H9 (cell line): ENCODE measurements around the gene TNRC18. TPM values are rescaled to one million over a fixed set of nuclear protein-coding genes. Genes with fewer than 3 reads are reported as not detected.

Experiments
- DNase-seq: peaks from one replicate; pipeline ENCODE4 v3.0.0-alpha.2; 2017
- H2AFZ ChIP-seq: one replicate; pipeline ENCODE4 v1.6.1; 2013; ENCODE audit warnings: mild to moderate bottlenecking, low read length, control low read depth, moderate library complexity
- H2AK5ac ChIP-seq: 2 replicates; pipeline ENCODE4 v1.6.1; 2013; ENCODE audit warnings: low read length, control low read depth, mixed read lengths; ENCODE audit not compliant: insufficient read length
- H2BK120ac ChIP-seq: one replicate; pipeline ENCODE4 v1.6.1; 2013; ENCODE audit warnings: low read depth, mild to moderate bottlenecking, low read length, control low read depth, inconsistent platforms; ENCODE audit not compliant: poor library complexity, severe bottlenecking
- H2BK12ac ChIP-seq: 2 replicates; pipeline ENCODE4 v1.6.1; 2013; ENCODE audit warnings: low read length, control low read depth, mixed read lengths, low read depth; ENCODE audit not compliant: insufficient read length
- H2BK15ac ChIP-seq: 2 replicates; pipeline ENCODE4 v1.6.1; 2013; ENCODE audit warnings: low read depth, low read length, control low read depth
- H2BK20ac ChIP-seq: one replicate; pipeline ENCODE4 v1.6.1; 2013; ENCODE audit warnings: low read depth, mild to moderate bottlenecking, low read length, control low read depth, inconsistent platforms; ENCODE audit not compliant: poor library complexity, severe bottlenecking
- H2BK5ac ChIP-seq: 2 replicates; pipeline ENCODE4 v1.6.1; 2013; ENCODE audit warnings: low read length, control low read depth, mixed read lengths; ENCODE audit not compliant: insufficient read length
- H3K14ac ChIP-seq: 2 replicates; pipeline ENCODE4 v1.6.1; 2013; ENCODE audit warnings: low read length, control low read depth; ENCODE audit not compliant: insufficient read depth
- H3K18ac ChIP-seq: 2 replicates; pipeline ENCODE4 v1.6.1; 2013; ENCODE audit warnings: low read depth, mild to moderate bottlenecking, mixed read lengths, low read length, control low read depth; ENCODE audit not compliant: insufficient read length
- H3K23ac ChIP-seq: 2 replicates; pipeline ENCODE4 v1.6.1; 2013; ENCODE audit warnings: low read length, control low read depth, mixed read lengths, low read depth; ENCODE audit not compliant: insufficient read length
- H3K23me2 ChIP-seq: 2 replicates; pipeline ENCODE4 v1.6.1; 2013; ENCODE audit warnings: low read depth, mild to moderate bottlenecking, mixed read lengths, low read length, control low read depth; ENCODE audit not compliant: insufficient read length, poor library complexity, severe bottlenecking
- H3K27ac ChIP-seq: 2 replicates; pipeline ENCODE4 v1.5.1; 2013; ENCODE audit warnings: low read length, control low read depth, mixed read lengths, low read depth; ENCODE audit not compliant: insufficient read length
- H3K27me3 ChIP-seq: 2 replicates; pipeline ENCODE4 v1.6.1; 2013; ENCODE audit warnings: low read length, control low read depth, inconsistent platforms; ENCODE audit not compliant: insufficient read depth
- H3K4ac ChIP-seq: 2 replicates; pipeline ENCODE4 v1.6.1; 2013; ENCODE audit warnings: low read depth, mild to moderate bottlenecking, control low read depth, inconsistent platforms, low read length, moderate library complexity
- H3K4me1 ChIP-seq: 2 replicates; pipeline ENCODE4 v1.6.1; 2013; ENCODE audit warnings: low read length, control low read depth, inconsistent platforms; ENCODE audit not compliant: insufficient read depth
- H3K4me2 ChIP-seq: 2 replicates; pipeline ENCODE4 v1.6.1; 2013; ENCODE audit warnings: low read length, control low read depth, mixed read lengths; ENCODE audit not compliant: insufficient read length, insufficient read depth
- H3K56ac ChIP-seq: 2 replicates; pipeline ENCODE4 v1.6.1; 2013; ENCODE audit warnings: low read depth, mild to moderate bottlenecking, mixed read lengths, low read length, control low read depth; ENCODE audit not compliant: insufficient read length
- H3K79me1 ChIP-seq: 2 replicates; pipeline ENCODE4 v1.6.1; 2013; ENCODE audit warnings: low read depth, mild to moderate bottlenecking, moderate library complexity, low read length, control low read depth, inconsistent platforms; ENCODE audit not compliant: insufficient read depth, poor library complexity, severe bottlenecking
- H3K79me2 ChIP-seq: 2 replicates; pipeline ENCODE4 v1.6.1; 2013; ENCODE audit warnings: low read length, control low read depth, inconsistent platforms; ENCODE audit not compliant: insufficient read depth
- H3K9ac ChIP-seq: 2 replicates; pipeline ENCODE4 v1.6.1; 2013; ENCODE audit warnings: low read length, control low read depth, mixed read lengths; ENCODE audit not compliant: insufficient read length; ENCODE audit errors: extremely low read depth
- H3K9me3 ChIP-seq: one replicate; pipeline ENCODE4 v1.6.1; 2013; ENCODE audit warnings: low read depth, low read length, inconsistent platforms; ENCODE audit not compliant: control insufficient read depth
- H3T11ph ChIP-seq: one replicate; pipeline ENCODE4 v1.6.1; 2013; ENCODE audit warnings: mild to moderate bottlenecking, low read length, control low read depth, inconsistent platforms
- H4K20me1 ChIP-seq: one replicate; pipeline ENCODE4 v1.6.1; 2013; ENCODE audit not compliant: control insufficient read depth, insufficient read length, insufficient read depth
- H4K5ac ChIP-seq: 2 replicates; pipeline ENCODE4 v1.6.1; 2013; ENCODE audit warnings: low read depth, mild to moderate bottlenecking, mixed read lengths, low read length, control low read depth; ENCODE audit not compliant: insufficient read length
- H4K8ac ChIP-seq: replicated peaks from 2 replicates; pipeline ENCODE4 v1.6.1; 2013; ENCODE audit warnings: low read length, control low read depth, mixed read lengths, low read depth; ENCODE audit not compliant: insufficient read length
- H4K91ac ChIP-seq: 2 replicates; pipeline ENCODE4 v1.6.1; 2013; ENCODE audit warnings: low read depth, mild to moderate bottlenecking, moderate library complexity, mixed read lengths, low read length, control low read depth; ENCODE audit not compliant: insufficient read length
- H3K27ac Mint-ChIP-seq, 3 experiments: 2 replicates in 2 of 3; 3 replicates in 1 of 3; pipeline ENCODE4 v1.8.0; 2020 to 2021; ENCODE audit warnings: mixed read lengths in 3 of 3, mild to moderate bottlenecking in 1 of 3, moderate library complexity in 1 of 3
- H3K27me3 Mint-ChIP-seq: 2 replicates; pipeline ENCODE4 v1.8.0; 2021; ENCODE audit warnings: low read depth, mild to moderate bottlenecking, moderate library complexity, mixed read lengths
- H3K36me3 Mint-ChIP-seq, 3 experiments: 2 replicates in 2 of 3; 3 replicates in 1 of 3; pipeline ENCODE4 v1.8.0; 2020 to 2021; ENCODE audit warnings: low read depth in 3 of 3, mixed read lengths in 3 of 3; ENCODE audit not compliant: insufficient read depth in 1 of 3
- H3K4me1 Mint-ChIP-seq, 2 experiments: 2 replicates each; pipeline ENCODE4 v1.8.0; 2020; ENCODE audit warnings: mixed read lengths in 2 of 2
- H3K4me3 Mint-ChIP-seq, 2 experiments: 2 replicates in 1 of 2; 3 replicates in 1 of 2; pipeline ENCODE4 v1.8.0; 2020 to 2021; ENCODE audit warnings: mild to moderate bottlenecking in 2 of 2, mixed read lengths in 2 of 2, moderate library complexity in 1 of 2
- H3K9me3 Mint-ChIP-seq, 2 experiments: 2 replicates in 1 of 2; 3 replicates in 1 of 2; pipeline ENCODE4 v1.8.0; 2020; ENCODE audit warnings: mild to moderate bottlenecking in 2 of 2, mixed read lengths in 2 of 2, moderate library complexity in 1 of 2
- CTCF ChIP-seq: fragments of 200-600 bp; sonication (generic); conservative IDR thresholded peaks from 3 replicates; pipeline ENCODE4 v1.8.0; 2021; ENCODE audit warnings: antibody characterized with exemption, mild to moderate bottlenecking
- WGBS: extraction: QIAGEN DNeasy Blood & Tissue Kit; methylation state at CpG from one replicate; pipeline ENCODE4 v1.1.7; 2013; ENCODE audit warnings: missing lambda C conversion rate, low lambda C conversion rate, mixed read lengths; ENCODE audit not compliant: insufficient read length; ENCODE audit errors: extremely low coverage; 5-methylcytosine and 5-hydroxymethylcytosine counted together
- total RNA-seq: library from RNA; stranded (reverse); gene quantifications from 2 replicates; pipeline ENCODE4 v1.2.1, GENCODE V29; 2021

The TNRC18 gene
- total RNA-seq, 1 experiment from 2014 or later = 21.2 TPM

GRCh38 chr7:5394264-5395105 is 29.1 kb downstream of the TNRC18 start:
- Mint-ChIP-seq H3K4me3 (no peak overlapping the region), H3K27ac (peak overlapping the region in 2 of 3 experiments; percentile 39 to 59; a peak in 2 of 7 replicates), H3K36me3 (no peaks in the 10 kb centered on the region), H3K4me1 (peaks cover 4% of the 10 kb centered on the region in 2 experiments; a peak in 2 of 4 replicates), H3K27me3 (no peaks in the 10 kb centered on the region), H3K9me3 (no peaks in the 10 kb centered on the region)
- H3K27me3 ChIP-seq = no peaks in the 10 kb centered on the region
- no peak overlapping the region for H4K5ac ChIP-seq
- no peak overlapping the region for H3K4ac ChIP-seq
- H2BK5ac ChIP-seq = no peak overlapping the region
- no peaks in the 10 kb centered on the region for H4K20me1 ChIP-seq
- no peak for TF ChIP-seq CTCF
- H3T11ph ChIP-seq = no peak overlapping the region
- no CpG with 5 or more reads among the region's 33 CpGs for WGBS
- no peak overlapping the region for H3K9ac ChIP-seq
- no peak overlapping the region for H3K4me2 ChIP-seq
- no peak overlapping the region; the same call in 1 of the 2 replicates for H3K14ac ChIP-seq
- no peaks in the 10 kb centered on the region for H3K9me3 ChIP-seq
- no peaks in the 10 kb centered on the region for H3K23me2 ChIP-seq
- no peak overlapping the region for H2BK15ac ChIP-seq
- H4K8ac ChIP-seq = no peak overlapping the region
- H2BK20ac ChIP-seq = no peak overlapping the region
- H3K56ac ChIP-seq = no peak overlapping the region
- no peak overlapping the region for H2BK120ac ChIP-seq
- no peak overlapping the region for H4K91ac ChIP-seq
- no peaks in the 10 kb centered on the region for H3K79me1 ChIP-seq
- no peaks in the 10 kb centered on the region for H3K79me2 ChIP-seq
- H3K27ac ChIP-seq = no peak overlapping the region
- no peaks in the 10 kb centered on the region for H3K4me1 ChIP-seq
- no peak overlapping the region for H3K23ac ChIP-seq
- H2AK5ac ChIP-seq = no peak overlapping the region
- no peak overlapping the region for H3K18ac ChIP-seq
- no peak overlapping the region for H2AFZ ChIP-seq
- no peak for DNase-seq
- no peak overlapping the region for H2BK12ac ChIP-seq
